IMR-90 (cell line): ENCODE results near the gene SHOX.
"Not testable (repeated sequence)": the region's sequence is repeated elsewhere in the genome, so short reads cannot be mapped to it uniquely, and the experiment has no call there.

ENCODE experiments used
- BHLHE40 ChIP-seq: fragments of 150-350 bp; IDR thresholded peaks from 2 replicates; pipeline ENCODE4 v1.6.1; 2016; ENCODE audit warnings: mild to moderate bottlenecking, low read depth, low read length
- CTCF ChIP-seq: conservative IDR thresholded peaks from 2 replicates; pipeline ENCODE4 v1.5.1; 2012; ENCODE audit warnings: mild to moderate bottlenecking, low read depth, low read length, improper control_type of control experiment
- FOS ChIP-seq: fragments of 150-350 bp; IDR thresholded peaks from 2 replicates; pipeline ENCODE4 v1.6.1; 2016; ENCODE audit warnings: low read depth, low read length
- POLR2A ChIP-seq: IDR thresholded peaks from 2 replicates; pipeline ENCODE4 v1.6.1; 2012; ENCODE audit warnings: mild to moderate bottlenecking, low read depth, low read length
- RAD21 ChIP-seq: IDR thresholded peaks from 2 replicates; pipeline ENCODE4 v1.6.1; 2012; ENCODE audit warnings: low read length, improper control_type of control experiment
- RFX5 ChIP-seq: IDR thresholded peaks from 2 replicates; pipeline ENCODE4 v1.8.0; 2012; ENCODE audit warnings: low read depth, mild to moderate bottlenecking, low read length, moderate library complexity
- SMC3 ChIP-seq: fragments of 150-350 bp; IDR thresholded peaks from 2 replicates; pipeline ENCODE4 v1.6.1; 2016; ENCODE audit warnings: low read depth, mild to moderate bottlenecking, antibody characterized with exemption, low read length, moderate library complexity

- not testable (repeated sequence) for TF ChIP-seq POLR2A, CTCF, RAD21, FOS, RFX5, SMC3, BHLHE40
These were observed 21.3 kb downstream of the SHOX start for GRCh38 chrX:651922-652321.
